ENCODE measurements around the gene PPP2R5C.

PPP2R5C gene

DNA sequence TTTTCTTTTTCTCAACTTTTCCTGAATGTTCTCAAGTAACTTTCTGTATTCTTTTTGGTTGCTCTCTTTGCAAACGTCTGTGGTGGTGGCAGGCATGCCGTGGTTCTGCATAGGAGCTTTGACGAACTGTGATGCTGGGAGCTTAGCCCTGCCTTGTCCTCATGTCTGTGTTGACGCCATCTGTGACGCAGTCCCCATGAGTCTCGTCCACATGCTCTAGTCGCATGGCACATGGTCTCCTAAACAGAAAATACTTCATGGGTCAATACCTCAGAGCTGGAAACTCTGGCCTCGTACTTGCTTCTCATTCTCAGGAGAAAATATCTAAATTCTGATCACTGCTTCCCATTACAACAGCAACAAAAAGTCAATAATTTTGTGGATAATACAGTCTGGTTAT lies 152.6 kb downstream of the PPP2R5C start:
- intact Hi-C loops (cut with DNase I): no loop called here
- peak in 1 of 42 donors; percentile 4 for DNase-seq

DNA sequence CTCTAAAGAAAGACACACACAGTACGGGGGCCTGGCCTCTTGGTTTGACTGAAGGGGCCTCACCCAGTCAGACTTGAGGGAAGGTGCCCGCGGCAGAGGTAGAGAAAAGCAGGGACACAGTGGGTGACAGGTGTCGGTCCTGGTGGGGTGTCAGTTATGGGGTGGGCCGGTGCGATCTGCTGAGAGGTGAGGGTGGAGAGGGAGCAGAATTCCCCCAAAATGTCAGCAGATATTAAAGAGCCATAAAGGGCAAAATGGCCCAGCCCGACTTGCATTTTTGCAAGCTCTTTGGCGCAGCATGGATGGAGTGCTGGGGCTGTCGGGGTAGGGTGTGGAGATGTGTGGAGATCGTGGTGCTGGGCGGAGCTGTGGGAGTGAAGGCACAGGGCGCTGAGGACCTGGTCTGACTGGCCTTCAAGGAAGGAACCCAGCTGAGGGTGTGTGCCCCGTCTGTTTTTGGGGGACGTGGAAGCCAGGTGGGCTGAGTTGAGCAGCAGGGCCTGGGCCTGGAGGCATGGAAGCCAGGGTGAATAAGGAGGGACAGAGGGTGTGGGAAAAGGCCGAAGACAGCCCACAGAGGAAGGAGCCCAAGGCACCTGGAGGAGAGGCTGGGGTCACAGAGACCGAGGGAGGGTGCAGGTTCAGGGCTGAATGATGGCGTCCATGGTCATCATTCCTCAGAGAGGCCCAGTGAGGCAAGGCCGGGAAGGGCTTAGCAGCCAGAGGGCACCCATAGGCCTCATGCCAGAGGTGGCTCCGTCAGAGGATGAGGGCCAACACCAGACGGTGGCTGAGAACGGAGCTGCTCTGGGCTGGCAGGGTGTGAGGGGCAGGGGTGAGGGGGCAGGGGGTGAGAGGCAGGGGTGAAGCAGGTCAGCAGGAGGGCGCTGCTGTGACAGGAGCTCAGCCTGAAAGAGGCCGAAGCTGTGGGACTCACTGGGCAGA lies 154.6 kb downstream of the PPP2R5C start:
- DNase-seq: peak in 1 of 42 donors; percentile 37
- intact Hi-C loops (cut with DNase I): no loop called here

DNA sequence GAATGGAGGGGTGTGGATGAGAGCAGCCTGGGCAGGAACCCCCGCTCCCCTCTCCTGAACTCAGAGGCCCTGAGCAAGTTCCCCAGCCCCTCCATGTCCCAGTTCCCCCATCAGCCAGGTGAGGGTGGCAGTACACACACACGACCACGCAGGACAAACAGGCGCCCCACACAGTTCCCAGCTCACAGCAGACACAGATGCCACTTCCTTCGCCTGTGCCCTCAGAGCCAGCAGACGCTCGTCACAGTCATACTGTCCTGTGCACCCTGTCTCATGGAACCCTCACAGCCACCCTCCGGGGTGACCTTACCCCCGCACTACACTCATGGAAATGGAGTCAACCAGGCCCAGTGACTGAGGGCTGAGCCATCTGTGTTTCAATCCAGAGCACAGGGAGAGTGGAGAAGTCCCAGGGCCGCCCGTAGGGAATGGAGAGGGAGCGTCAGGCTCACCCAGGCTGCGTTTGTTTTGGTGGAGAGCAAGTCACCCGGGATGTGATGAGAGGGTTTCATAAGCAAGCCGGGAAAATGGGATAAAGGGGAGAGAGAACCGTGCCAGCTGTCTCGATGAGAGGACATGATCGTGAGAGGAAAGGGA lies 155.4 kb downstream of the PPP2R5C start:
- intact Hi-C loops (cut with DNase I): no loop called here
- peak in 1 of 42 donors; percentile 40 for DNase-seq

DNA sequence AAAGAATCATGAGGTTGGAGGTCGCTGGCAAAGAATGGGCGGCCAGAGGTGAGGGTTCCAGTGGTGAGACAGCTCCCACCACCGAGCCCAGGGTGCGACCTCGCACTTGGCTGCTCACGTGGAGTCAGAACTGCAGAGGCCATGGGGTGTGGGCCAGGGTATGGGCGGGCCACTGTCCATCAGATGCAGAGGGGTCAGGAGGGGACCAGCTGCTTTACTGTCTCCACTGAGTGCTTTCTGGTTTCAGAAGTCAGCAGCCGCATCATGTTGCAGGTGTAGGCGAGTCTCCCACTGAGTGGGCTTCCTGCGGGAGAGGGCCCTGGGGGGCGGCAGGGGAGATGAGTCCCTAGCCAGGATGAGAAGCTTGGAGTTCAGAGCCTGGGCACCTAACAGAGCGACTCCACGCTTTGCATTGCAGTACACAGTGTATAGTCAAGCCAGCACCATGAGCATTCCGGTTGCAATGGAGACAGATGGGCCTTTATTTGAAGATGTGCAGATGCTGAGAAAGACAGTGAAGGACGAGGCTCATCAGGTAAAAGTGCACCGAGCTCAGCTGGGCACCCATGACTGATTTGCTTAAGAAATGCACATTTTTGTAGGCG lies 156.0 kb downstream of the PPP2R5C start:
- peak in 1 of 42 donors; percentile 39 for DNase-seq
- intact Hi-C loops (cut with DNase I): no loop called here

DNA sequence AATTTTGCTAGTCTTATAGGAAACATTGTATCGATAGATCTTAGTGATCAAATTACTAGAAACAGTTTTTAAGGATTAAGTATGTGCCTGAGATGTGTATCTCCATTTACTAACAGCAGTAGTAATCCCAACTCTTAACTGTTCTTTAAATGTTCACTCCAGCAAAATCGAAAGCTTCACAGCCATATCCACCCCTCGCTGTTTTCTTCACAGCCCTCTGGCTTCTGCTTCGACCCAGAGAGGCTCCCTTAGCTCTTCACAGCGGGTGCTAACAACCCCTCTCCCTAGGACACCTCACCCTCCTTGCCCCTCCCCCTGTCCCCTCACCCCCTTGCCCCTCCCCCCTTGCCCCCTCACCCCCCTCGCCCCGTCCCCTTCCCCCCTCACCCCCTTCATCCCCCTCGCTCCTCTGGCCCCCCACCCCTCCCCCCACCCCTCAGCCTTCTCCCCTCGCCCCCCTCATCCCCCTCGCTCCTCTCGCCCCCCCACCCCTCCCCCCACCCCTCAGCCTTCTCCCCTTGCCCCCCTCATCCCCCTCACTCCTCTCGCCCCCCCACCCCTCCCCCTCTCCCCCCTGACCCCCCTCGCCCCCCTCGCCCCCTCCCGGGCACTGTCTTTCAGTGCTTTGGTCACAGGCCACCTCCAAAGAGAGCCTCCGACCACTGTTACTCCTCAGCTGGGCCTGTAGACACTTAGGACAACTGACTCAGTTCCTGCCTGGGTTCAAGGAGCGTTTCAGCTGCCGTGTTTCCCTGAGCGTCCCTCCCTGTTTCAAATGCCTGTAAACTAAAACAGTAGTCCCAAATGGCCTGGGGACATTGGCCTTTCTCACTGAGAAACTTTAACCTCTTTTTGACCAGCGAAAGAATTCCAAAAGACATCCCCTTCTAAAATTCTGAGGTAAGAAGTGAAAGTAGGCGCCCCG lies 156.8 kb downstream of the PPP2R5C start:
- intact Hi-C loops (cut with DNase I): no loop called here
- no peak for DNase-seq

DNA sequence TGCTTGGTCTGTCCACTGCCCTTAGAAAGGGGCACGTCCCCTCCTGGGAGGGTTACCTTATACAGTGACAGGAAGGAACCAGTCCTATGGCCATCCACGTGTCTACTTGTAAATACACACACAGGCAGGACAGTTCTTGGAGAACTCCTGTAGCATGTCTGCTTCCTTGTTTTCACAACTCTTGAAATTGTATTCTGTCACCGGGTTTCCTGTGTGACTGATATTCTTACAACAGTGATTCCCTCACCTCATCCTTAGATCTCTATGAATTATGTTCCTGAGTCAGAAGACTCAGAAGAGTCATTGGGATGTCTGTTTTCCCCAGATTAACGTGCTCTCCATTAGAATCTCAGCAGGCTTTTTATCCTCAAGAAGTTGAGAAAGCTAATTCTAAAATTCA lies 158.8 kb downstream of the PPP2R5C start:
- intact Hi-C loops (cut with DNase I): no loop called here
- DNase-seq: no peak

DNA sequence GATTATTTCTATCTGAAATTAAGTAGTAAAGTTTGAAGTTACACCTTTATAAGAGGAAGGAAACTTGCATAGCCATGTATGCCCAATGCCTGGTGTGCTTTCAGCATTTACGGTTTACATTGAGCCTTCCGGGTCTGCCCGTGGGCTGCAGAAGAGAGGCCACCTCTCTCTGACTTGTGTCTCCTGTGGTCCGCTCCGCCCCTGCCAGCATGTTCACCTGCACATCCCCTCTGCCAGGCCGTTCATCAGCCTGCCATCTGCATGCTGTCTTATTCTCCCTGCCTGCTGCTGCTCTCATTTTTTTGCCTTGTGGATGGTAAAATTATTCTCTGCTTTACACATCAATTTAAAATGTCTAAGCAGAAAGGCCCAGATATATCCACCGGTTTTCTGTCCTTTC lies 161.4 kb downstream of the PPP2R5C start:
- peak in 1 of 42 donors; percentile 26 for DNase-seq
- intact Hi-C loops (cut with DNase I): no loop called here

DNA sequence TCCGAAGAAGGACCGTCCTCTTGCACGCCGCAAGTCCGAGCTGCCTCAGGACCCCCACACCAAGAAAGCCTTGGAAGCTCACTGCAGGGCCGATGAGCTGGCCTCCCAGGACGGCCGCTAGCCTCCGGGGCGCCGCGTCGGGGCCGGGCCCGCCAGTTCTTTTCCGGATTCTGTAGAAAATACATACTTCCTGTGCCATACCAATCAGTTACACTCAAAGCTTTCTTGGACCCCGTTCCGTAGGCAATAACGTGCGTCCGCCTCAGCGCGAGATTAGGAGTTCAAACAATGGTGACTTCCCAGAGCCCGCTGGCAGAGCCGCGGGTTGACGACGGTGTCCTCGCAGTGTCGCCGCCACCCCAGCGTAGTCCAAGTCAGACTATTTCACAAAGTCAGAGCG lies 163.6 kb downstream of the PPP2R5C start:
- intact Hi-C loops (cut with DNase I): no loop called here
- DNase-seq: peak in 1 of 42 donors; percentile 27

DNA sequence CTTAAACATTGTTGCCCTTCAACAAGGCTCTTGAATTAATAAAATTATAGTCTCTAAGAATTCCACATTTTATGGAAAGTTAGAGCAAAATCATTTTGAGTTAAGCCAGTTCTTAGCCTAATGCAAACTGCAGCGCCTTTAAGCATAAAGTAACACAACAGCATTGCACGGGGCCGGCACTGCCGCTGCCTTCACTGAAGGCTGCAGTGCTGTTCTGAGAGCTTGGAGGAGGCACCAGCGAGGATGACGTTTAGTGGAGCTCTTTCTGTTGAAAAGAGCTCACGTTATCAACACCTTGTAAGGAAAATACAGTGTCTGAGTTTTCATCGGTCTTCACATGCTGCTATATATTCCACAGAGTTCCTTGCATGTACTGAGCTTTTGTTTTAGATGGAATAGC lies 164.6 kb downstream of the PPP2R5C start:
- DNase-seq: peak in 23 of 42 donors; percentile 15 to 73 (median 47)
- intact Hi-C loops (cut with DNase I): no loop called here

DNA sequence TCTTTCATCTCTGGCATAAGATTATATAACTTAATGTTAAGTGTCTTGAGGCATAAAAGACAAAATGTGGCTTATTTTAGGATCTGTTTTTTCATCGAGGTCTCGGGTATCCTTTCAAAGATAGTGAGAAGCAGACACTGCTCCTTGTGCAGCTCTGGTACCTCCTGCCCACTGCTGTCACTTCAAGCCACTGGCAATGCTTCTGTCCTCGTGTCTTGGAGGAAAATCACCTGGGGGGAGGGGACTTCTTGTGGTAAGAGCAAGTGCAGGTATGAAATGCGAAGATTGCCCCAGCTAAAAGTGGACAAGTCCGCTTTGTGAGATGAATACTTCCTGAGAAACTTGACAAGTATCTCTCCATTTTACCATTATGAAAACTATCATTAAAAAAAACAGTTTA lies 165.1 kb downstream of the PPP2R5C start:
- intact Hi-C loops (cut with DNase I): no loop called here
- DNase-seq: peak in 1 of 42 donors; percentile 10

DNA sequence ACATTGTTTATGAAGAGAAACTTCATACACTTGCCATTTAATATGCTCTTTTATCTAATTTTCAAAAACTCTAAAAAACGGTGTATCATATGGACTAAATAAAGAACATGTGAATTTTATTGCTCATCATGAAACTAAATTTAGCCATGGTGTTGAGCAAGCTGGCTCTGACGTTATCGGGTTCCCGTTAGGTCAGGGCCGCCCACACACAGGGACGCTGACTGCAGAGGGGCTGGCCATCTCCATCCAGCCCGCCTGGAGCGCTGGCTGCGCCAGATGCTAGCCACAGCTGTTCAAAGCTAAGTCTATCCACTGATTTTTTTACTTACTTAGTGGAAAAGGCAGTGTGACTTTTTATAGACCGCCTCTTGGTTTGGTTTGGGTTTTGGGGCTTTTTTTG lies 166.3 kb downstream of the PPP2R5C start:
- peak in 37 of 42 donors; percentile 27 to 82 (median 53) for DNase-seq
- intact Hi-C loops (cut with DNase I): no loop called here

DNA sequence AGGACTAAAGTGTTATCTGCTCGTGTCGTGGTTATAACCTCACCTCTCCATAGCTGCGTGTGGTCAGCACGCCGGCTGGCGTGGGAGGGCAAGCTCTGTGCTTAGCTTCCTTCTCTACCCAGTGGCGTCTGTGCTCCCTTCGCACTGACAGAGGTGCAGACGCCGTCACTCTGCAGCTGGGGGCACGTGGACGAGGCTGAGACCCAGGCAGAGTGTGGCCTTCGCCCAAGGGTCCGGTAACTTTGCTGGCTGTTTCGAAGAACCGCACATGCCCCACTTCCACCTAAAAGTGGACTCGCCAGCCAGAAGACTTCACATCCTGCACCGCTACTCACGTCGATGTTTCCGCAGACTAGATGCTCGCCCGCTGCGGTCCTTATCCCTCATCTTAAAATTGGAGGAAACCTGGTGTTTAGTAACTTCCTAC lies 166.9 kb downstream of the PPP2R5C start:
- intact Hi-C loops (cut with DNase I): no loop called here
- DNase-seq: peak in 1 of 42 donors; percentile 24

DNA sequence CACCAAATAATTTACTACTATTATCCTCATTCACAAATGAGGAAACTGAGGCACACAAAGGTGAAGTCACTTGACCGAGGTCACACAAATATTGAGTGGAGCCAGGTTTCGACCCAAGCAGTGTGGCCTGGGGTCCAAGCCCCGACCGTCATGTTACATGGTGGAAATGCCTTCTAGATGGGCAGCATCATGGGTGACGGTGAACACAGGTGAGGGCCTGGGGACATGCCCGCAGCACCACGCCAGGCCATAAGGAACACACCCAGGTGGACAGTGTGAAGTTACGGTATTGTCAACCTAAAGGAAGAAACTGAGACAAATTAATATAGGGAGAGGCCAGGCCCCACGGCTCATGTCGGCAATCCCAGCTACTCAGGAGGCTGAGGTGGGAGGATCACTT lies 167.6 kb downstream of the PPP2R5C start:
- intact Hi-C loops (cut with DNase I): no loop called here
- peak in 1 of 42 donors; percentile 28 for DNase-seq

DNA sequence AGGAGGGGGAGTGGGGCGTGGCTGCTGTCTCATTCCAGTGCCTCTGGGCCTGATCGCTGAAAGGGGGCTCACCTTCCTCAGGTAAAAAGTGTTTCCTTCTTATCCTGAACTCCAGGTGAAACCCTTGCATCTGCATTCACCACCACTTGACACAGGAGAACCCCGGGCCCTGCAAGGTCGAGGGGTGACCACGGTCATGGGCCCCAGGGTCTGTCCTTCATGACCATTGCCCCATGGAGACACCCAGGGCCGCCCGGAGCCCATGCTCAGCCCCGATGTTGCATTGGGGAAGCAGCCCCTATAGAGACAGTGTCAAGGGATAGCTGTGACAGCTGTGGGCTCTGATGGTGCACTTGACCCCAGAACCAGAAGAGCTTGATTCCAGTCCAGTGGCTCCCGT lies 168.4 kb downstream of the PPP2R5C start:
- intact Hi-C loops (cut with DNase I): no loop called here
- DNase-seq: peak in 1 of 42 donors; percentile 27

DNA sequence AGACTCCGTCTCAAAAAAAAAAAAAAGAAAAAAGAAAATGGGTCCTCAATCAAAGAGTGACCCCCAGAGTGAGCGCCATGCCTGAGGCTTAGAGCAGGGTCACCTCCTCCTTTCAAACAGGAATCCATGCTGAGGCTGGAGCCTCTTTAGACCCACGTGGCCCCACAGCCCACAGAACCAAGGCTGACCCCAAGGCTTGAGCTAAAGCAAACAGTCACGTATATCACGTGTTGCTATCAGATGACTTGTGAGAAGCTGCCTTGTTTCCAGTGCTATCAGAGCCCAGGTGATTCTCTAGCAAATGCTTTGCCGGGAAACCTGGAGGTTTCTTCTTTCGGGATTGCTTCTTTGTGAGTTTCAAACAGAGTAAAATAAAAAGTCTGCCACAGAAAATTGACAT lies 171.2 kb downstream of the PPP2R5C start:
- DNase-seq: peak in 1 of 42 donors; percentile 14
- intact Hi-C loops (cut with DNase I): no loop called here

DNA sequence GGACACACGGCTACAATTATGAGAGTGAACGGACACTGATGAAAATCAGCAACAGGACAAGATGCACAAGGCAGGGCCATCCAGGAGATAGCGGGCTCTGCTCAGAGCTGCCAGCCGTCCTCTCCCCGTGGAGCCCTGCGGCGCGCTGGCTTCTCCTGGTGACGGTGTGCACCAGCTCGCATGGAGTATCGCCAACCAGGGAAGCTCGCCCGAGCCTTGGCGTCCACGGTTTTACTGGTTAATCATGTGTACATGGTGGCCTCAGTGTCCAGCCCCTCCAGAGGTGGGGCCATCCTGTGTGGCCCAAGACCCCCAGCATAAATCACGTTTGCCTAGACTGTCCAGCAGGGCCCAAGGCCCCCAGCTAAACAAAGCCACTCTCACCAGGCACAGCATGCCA lies 171.7 kb downstream of the PPP2R5C start:
- DNase-seq: peak in 1 of 42 donors; percentile 22
- intact Hi-C loops (cut with DNase I): no loop called here

DNA sequence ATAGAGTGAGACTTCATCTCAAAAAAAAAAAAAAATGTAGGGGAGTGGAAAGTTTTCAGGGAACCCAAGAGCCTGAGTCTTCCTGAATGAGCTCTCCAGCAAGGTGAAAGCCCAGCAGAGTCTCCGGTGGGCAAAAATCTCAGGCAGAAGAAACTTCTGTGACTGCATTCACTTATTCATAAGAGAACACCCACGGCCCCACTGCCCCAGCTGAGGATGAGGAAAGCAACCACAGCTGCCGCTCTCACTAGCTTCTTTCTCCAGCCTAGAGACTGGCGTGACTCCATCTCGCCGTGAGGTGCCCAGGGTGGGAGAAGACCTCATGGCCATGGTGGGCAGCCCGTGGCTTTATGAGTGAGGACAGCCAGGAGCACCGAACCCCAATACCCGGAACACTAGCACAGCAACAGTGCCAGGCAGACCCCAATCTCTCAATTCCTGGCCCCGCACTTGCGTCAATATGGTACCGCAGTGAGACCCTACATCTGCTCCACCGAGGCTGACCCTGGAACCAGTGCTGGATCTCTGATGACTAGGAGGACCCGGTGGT lies 173.2 kb downstream of the PPP2R5C start:
- intact Hi-C loops (cut with DNase I): no loop called here
- DNase-seq: peak in 1 of 42 donors; percentile 25

DNA sequence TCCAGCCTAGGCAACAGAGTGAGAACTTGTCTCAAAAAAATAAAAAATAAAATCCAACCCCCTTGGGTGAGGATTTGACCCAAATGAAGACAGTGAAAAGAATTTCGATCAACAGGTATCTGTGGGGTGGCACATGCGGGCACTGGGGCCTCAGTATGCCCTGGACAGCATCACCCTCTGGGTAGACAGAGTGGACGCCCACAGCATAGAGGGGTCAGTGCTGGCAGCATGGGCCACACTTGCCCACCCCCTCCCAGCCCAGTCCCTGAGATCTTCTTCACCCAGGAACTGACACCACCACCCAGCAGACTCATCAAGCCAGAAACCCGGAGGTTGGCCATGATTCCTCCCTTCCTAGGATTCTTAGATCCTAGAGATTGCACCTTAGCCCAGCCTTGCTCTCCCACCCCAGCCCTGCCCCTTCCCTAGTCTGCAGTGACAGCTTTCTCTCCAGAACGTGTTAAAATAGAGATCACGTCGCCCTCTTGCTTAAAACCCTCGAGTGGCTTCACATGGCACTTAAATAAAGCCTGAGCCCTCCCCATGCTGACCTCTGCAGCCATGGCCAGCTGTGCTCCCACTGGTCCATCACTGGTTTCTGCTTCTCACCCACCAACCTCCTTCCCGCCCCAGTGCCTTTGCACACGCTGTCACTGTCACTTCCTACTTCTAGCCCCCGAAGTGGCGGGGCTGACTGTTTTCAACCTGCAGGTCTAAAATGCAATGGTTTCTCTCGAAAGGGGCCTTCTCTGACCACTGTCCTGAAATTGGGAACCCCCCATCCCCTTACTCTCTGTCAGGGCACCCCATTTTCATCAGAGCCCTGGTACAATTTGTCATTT lies 176.6 kb downstream of the PPP2R5C start:
- peak in 1 of 42 donors; percentile 5 for DNase-seq

More for the DNA sequence above, 176.6 kb downstream of the PPP2R5C start:
- intact Hi-C loops (cut with DNase I): no loop called here
